ENCODE measurements around the gene OPCML. TPM values are rescaled to one million over a fixed set of nuclear protein-coding genes. Genes with fewer than 3 reads are reported as not detected.

Gene OPCML
- total RNA-seq, 1 donor from 2014 or later, result under 0.01 TPM

DNA sequence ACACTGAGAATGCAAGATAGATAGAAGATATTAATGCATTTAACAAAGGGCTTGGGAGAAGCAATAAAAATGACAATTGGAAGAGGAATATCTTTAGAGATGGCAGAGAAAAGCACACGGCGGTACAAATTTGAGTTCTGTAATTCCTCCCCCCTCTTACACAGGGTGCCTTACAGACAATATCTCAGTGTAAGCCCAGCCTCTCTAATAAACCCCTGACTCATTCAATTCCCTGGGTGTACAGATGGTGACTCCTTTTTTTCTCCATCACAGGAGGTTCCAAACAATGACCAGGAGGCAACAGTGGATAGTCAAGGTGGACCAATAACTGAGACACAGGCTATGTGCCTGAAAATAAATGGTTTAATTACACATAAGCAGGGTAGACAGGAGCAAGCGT lies 598.6 kb downstream of the OPCML start:
- no peak overlapping the region for H3K9ac ChIP-seq (ENCODE audit: low read depth in 1 of 3, low read length in 3 of 3)

DNA sequence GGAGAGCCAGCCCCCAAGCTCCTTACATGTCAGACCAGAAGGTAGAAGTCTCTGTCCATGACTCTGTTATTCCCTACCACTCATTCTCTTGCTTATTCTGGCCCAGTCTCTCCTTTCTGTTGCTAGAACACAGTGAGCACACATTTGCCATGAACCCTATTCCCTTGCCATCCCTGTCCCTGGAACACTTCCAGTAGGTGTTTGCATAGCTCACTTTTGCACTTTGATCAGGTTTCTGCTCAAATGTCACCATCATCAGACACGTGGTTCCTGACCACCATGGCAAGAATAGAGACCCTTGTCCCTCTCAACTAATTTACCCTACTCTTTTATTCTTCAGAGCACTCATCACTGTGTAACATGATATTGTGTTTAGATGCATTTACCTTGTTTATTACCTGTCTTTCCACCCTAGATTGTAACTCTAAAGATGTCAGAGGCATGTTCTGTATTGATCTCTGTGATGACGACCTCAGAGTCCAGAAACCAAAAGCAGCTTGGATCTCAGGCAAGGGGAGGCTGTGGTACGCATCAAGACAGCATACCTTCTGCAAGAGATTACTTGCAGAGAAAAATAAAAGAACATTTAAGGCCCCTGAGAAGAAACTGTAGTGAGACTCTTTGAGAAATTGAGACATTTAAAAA lies 606.4 kb downstream of the OPCML start:
- Histone ChIP-seq H3K27ac (ENCODE audit: low read depth, low read length) (no peak overlapping the region), H3K4me3 (ENCODE audit: low read length in 3 of 3) (no peak overlapping the region), H3K9ac (ENCODE audit: low read depth in 1 of 3, low read length in 3 of 3) (no peak overlapping the region), H3K27me3 (ENCODE audit: control insufficient read depth in 3 of 3, insufficient read depth in 3 of 3, low read length in 3 of 3) (no peaks in the 10 kb centered on the region), H3K36me3 (ENCODE audit: control insufficient read depth in 3 of 3, insufficient read depth in 3 of 3, low read length in 3 of 3) (no peaks in the 10 kb centered on the region), H3K9me3 (ENCODE audit: control insufficient read depth in 3 of 3, low read length in 3 of 3) (no peaks in the 10 kb centered on the region), H3K4me1 (ENCODE audit: control insufficient read depth in 3 of 3, insufficient read depth in 3 of 3, low read length in 3 of 3) (no peaks in the 10 kb centered on the region)

More for the DNA sequence above, 598.6 kb downstream of the OPCML start:
- H3K9me3 ChIP-seq (ENCODE audit: control insufficient read depth in 3 of 3, low read length in 3 of 3), result no peaks in the 10 kb centered on the region
- no peaks in the 10 kb centered on the region for H3K27me3 ChIP-seq (ENCODE audit: control insufficient read depth in 3 of 3, insufficient read depth in 3 of 3, low read length in 3 of 3)
- no peak overlapping the region for H3K27ac ChIP-seq (ENCODE audit: low read depth, low read length)
- H3K36me3 ChIP-seq (ENCODE audit: control insufficient read depth in 3 of 3, insufficient read depth in 3 of 3, low read length in 3 of 3), result no peaks in the 10 kb centered on the region
- no peak overlapping the region for H3K4me3 ChIP-seq (ENCODE audit: low read length in 3 of 3)
- no peaks in the 10 kb centered on the region for H3K4me1 ChIP-seq (ENCODE audit: control insufficient read depth in 3 of 3, insufficient read depth in 3 of 3, low read length in 3 of 3)

DNA sequence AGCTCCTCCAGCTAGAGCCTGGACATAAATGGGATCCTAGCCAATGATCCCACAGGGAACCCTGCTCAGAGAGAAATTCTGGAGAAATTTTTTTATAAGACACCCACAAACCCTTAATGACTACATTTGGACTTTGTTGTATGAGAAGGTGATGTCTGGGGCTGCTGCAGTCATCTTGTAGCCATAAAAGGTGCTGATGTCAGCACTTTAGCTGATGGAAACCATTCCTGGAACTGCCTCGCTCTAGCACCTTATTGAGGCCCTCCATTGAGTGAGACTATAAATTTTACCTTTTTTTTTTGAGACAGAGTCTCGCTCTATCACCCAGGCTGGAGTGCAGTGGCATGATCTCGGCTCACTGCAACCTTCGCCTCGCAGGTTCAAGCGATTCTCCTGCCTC lies 610.7 kb downstream of the OPCML start:
- H3K4me1 ChIP-seq (ENCODE audit: control insufficient read depth in 3 of 3, insufficient read depth in 3 of 3, low read length in 3 of 3), result no peaks in the 10 kb centered on the region
- no peaks in the 10 kb centered on the region for H3K9me3 ChIP-seq (ENCODE audit: control insufficient read depth in 3 of 3, low read length in 3 of 3)
- no peak overlapping the region for H3K27ac ChIP-seq (ENCODE audit: low read depth, low read length)
- no peak overlapping the region for H3K9ac ChIP-seq (ENCODE audit: low read depth in 1 of 3, low read length in 3 of 3)
- H3K36me3 ChIP-seq (ENCODE audit: control insufficient read depth in 3 of 3, insufficient read depth in 3 of 3, low read length in 3 of 3), result no peaks in the 10 kb centered on the region
- H3K27me3 ChIP-seq (ENCODE audit: control insufficient read depth in 3 of 3, insufficient read depth in 3 of 3, low read length in 3 of 3), result no peaks in the 10 kb centered on the region
- no peak overlapping the region for H3K4me3 ChIP-seq (ENCODE audit: low read length in 3 of 3)

DNA sequence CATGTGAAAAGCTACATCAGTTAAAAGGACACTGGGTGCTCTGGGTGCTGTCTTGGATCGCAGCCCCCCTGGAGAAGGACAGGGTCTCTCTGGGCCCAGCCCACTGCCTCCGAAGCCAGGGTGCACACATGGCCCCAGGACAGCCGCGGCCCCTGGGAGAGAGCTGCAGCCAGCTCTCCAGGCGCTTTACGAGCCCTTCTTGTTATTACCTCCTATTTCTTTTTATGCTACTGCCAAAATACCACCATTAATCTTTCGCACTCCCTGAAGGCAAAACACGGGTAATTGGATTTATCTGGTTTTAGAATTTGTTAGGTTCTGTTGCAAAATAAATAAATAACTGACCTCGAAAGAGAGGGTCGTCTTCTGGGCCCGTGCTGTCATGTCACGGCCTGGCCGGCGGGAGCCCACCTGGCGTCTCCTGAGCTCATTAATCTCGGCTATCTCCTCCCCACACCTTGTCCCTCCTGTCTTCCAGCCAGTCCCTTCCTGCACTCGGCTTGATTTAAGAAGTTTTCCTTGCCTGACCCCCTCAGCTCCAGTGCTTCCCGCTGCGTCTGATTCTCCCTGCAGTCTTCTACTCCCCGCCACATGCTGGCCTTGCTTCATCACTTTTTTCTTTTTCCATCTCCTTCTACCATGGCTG lies 611.7 kb downstream of the OPCML start:
- Histone ChIP-seq H3K4me1 (ENCODE audit: control insufficient read depth in 3 of 3, insufficient read depth in 3 of 3, low read length in 3 of 3) (no peaks in the 10 kb centered on the region), H3K9ac (ENCODE audit: low read depth in 1 of 3, low read length in 3 of 3) (no peak overlapping the region), H3K27me3 (ENCODE audit: control insufficient read depth in 3 of 3, insufficient read depth in 3 of 3, low read length in 3 of 3) (no peaks in the 10 kb centered on the region), H3K9me3 (ENCODE audit: control insufficient read depth in 3 of 3, low read length in 3 of 3) (no peaks in the 10 kb centered on the region), H3K36me3 (ENCODE audit: control insufficient read depth in 3 of 3, insufficient read depth in 3 of 3, low read length in 3 of 3) (no peaks in the 10 kb centered on the region), H3K4me3 (ENCODE audit: low read length in 3 of 3) (no peak overlapping the region), H3K27ac (ENCODE audit: low read depth, low read length) (no peak overlapping the region)

DNA sequence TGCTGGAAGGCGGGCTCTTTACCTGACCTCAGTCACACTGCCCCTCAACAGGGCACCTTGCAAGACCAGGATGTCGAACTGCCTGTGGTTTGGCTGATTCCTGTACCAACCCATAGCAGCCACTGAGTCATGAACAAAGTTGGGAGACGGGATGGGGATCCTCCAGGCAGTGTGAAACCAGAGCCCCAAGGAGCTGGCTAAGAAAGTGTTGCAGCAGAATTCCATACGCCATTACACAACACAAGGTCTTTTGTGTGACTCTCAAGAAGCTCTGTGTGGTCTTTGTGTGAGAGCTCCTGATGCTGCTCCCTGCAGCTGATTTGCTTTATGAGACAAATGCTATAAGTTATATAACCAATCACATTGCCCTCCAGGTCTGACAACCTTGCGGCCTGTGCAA lies 617.7 kb downstream of the OPCML start:
- H3K36me3 ChIP-seq (ENCODE audit: control insufficient read depth in 3 of 3, insufficient read depth in 3 of 3, low read length in 3 of 3), result no peaks in the 10 kb centered on the region
- H3K4me1 ChIP-seq (ENCODE audit: control insufficient read depth in 3 of 3, insufficient read depth in 3 of 3, low read length in 3 of 3), result no peaks in the 10 kb centered on the region
- no peak overlapping the region for H3K27ac ChIP-seq (ENCODE audit: low read depth, low read length)
- H3K4me3 ChIP-seq (ENCODE audit: low read length in 3 of 3), result no peak overlapping the region
- H3K27me3 ChIP-seq (ENCODE audit: control insufficient read depth in 3 of 3, insufficient read depth in 3 of 3, low read length in 3 of 3), result peaks cover 0 to 4% (median 0%) of the 10 kb centered on the region in 3 donors
- H3K9ac ChIP-seq (ENCODE audit: low read depth in 1 of 3, low read length in 3 of 3), result no peak overlapping the region
- H3K9me3 ChIP-seq (ENCODE audit: control insufficient read depth in 3 of 3, low read length in 3 of 3), result no peaks in the 10 kb centered on the region

DNA sequence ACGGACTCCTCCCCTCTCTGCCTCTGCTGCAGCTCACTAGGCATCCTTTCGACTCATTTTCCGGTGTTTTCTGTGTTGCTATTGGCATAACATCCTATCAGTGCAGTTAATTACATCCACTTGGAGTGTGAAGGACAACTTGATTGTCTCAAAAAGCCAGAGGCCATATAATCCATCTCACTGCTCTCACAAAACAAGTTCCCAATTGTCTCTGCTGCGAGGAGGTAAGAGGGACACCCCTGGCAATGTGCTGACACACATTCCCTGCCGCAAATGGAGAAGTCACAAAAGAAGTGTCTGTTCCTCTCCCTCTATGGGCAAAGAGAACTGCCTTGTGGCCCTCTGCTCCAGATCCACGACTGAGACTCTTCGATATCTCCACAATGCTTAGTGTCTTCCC lies 618.4 kb downstream of the OPCML start:
- H3K9me3 ChIP-seq (ENCODE audit: control insufficient read depth in 3 of 3, low read length in 3 of 3), result no peaks in the 10 kb centered on the region
- no peak overlapping the region for H3K27ac ChIP-seq (ENCODE audit: low read depth, low read length)
- no peaks in the 10 kb centered on the region for H3K36me3 ChIP-seq (ENCODE audit: control insufficient read depth in 3 of 3, insufficient read depth in 3 of 3, low read length in 3 of 3)
- H3K27me3 ChIP-seq (ENCODE audit: control insufficient read depth in 3 of 3, insufficient read depth in 3 of 3, low read length in 3 of 3), result peaks cover 0 to 6% (median 0%) of the 10 kb centered on the region in 3 donors
- H3K4me1 ChIP-seq (ENCODE audit: control insufficient read depth in 3 of 3, insufficient read depth in 3 of 3, low read length in 3 of 3), result no peaks in the 10 kb centered on the region
- no peak overlapping the region for H3K9ac ChIP-seq (ENCODE audit: low read depth in 1 of 3, low read length in 3 of 3)
- H3K4me3 ChIP-seq (ENCODE audit: low read length in 3 of 3), result no peak overlapping the region

DNA sequence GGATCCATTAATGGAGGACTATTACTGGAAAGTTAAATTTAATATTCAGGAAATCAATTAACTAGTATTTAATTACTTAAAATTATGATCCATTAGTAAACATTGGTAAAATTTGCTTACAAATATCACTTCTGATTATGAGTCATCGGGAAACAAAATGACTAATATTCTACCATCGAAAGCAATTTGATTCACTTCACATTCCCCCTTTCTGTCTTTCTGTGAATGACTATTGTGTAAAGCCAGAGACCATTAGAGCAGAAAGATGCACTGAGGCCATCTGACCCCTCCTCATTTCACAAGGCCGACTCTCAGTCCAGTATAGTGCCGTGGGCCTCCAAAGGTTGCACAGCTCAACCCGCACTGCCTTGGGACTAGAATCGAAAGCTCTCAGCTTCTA lies 619.0 kb downstream of the OPCML start:
- H3K27me3 ChIP-seq (ENCODE audit: control insufficient read depth in 3 of 3, insufficient read depth in 3 of 3, low read length in 3 of 3), result peaks cover 0 to 6% (median 0%) of the 10 kb centered on the region in 3 donors
- H3K9ac ChIP-seq (ENCODE audit: low read depth in 1 of 3, low read length in 3 of 3), result no peak overlapping the region
- no peak overlapping the region for H3K4me3 ChIP-seq (ENCODE audit: low read length in 3 of 3)
- H3K27ac ChIP-seq (ENCODE audit: low read depth, low read length), result no peak overlapping the region
- no peaks in the 10 kb centered on the region for H3K4me1 ChIP-seq (ENCODE audit: control insufficient read depth in 3 of 3, insufficient read depth in 3 of 3, low read length in 3 of 3)
- H3K9me3 ChIP-seq (ENCODE audit: control insufficient read depth in 3 of 3, low read length in 3 of 3), result no peaks in the 10 kb centered on the region
- no peaks in the 10 kb centered on the region for H3K36me3 ChIP-seq (ENCODE audit: control insufficient read depth in 3 of 3, insufficient read depth in 3 of 3, low read length in 3 of 3)

DNA sequence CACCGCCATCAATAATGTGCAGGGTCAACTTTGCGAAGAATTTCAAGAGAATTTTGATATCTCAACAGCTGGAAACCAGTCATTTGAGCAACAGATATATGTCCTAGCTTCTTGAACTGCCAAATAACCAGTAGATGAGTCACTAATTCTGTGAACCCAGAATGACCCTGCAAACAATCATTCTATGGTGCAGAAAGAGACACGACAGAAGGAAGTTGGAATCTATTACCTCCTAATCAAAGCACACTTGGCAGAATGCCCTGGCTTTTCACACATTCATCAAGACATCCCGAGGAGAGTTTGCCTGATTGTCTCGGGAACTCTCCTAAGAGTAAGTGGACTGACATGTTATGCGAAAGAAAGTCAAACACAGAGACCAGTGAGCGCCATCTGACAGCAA lies 621.1 kb downstream of the OPCML start:
- no peak overlapping the region for H3K9ac ChIP-seq (ENCODE audit: low read depth in 1 of 3, low read length in 3 of 3)
- no peaks in the 10 kb centered on the region for H3K9me3 ChIP-seq (ENCODE audit: control insufficient read depth in 3 of 3, low read length in 3 of 3)
- no peak overlapping the region for H3K4me3 ChIP-seq (ENCODE audit: low read length in 3 of 3)
- H3K27me3 ChIP-seq (ENCODE audit: control insufficient read depth in 3 of 3, insufficient read depth in 3 of 3, low read length in 3 of 3), result peaks cover 0 to 6% (median 0%) of the 10 kb centered on the region in 3 donors
- no peaks in the 10 kb centered on the region for H3K36me3 ChIP-seq (ENCODE audit: control insufficient read depth in 3 of 3, insufficient read depth in 3 of 3, low read length in 3 of 3)
- H3K4me1 ChIP-seq (ENCODE audit: control insufficient read depth in 3 of 3, insufficient read depth in 3 of 3, low read length in 3 of 3), result no peaks in the 10 kb centered on the region
- no peak overlapping the region for H3K27ac ChIP-seq (ENCODE audit: low read depth, low read length)

DNA sequence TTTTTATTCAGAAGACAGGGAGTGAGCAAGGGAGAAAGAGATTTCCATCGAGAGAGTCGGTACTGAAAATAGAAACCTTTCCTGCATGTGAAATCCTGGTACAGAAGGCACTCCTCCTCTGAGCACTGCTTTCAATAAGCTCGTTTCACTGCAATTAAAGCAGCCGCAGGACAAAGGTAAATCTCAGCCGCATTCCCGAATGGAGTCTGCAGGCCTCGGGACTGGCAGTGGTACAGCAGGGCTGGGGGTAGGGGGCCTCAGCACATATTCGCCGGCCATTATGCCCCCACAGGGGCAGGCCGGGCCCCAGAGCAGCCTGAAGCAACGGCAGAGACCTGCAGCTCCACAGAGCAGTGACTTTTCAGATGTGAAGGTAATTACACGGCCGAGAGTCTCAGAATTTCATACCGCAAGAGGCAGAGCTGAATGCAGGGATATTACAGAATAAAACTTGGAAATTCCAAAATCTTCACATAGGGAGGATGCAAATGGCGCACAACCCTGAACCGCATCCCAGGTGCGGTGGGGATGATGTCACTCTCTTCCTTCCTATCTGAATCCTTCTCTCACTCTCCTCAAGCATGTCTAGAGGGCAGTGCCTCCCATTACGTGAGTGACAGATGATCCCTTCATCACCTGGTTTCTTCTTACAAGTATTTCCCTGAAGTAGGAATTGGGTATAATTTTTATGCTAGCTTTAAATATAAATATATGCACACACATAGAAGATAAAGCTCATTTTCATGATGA lies 622.1 kb downstream of the OPCML start:
- H3K9me3 ChIP-seq (ENCODE audit: control insufficient read depth in 3 of 3, low read length in 3 of 3), result no peaks in the 10 kb centered on the region
- no peak overlapping the region for H3K4me3 ChIP-seq (ENCODE audit: low read length in 3 of 3)
- H3K27ac ChIP-seq (ENCODE audit: low read depth, low read length), result no peak overlapping the region
- no peaks in the 10 kb centered on the region for H3K36me3 ChIP-seq (ENCODE audit: control insufficient read depth in 3 of 3, insufficient read depth in 3 of 3, low read length in 3 of 3)
- H3K27me3 ChIP-seq (ENCODE audit: control insufficient read depth in 3 of 3, insufficient read depth in 3 of 3, low read length in 3 of 3), result peaks cover 0 to 6% (median 0%) of the 10 kb centered on the region in 3 donors
- H3K4me1 ChIP-seq (ENCODE audit: control insufficient read depth in 3 of 3, insufficient read depth in 3 of 3, low read length in 3 of 3), result no peaks in the 10 kb centered on the region
- no peak overlapping the region for H3K9ac ChIP-seq (ENCODE audit: low read depth in 1 of 3, low read length in 3 of 3)

DNA sequence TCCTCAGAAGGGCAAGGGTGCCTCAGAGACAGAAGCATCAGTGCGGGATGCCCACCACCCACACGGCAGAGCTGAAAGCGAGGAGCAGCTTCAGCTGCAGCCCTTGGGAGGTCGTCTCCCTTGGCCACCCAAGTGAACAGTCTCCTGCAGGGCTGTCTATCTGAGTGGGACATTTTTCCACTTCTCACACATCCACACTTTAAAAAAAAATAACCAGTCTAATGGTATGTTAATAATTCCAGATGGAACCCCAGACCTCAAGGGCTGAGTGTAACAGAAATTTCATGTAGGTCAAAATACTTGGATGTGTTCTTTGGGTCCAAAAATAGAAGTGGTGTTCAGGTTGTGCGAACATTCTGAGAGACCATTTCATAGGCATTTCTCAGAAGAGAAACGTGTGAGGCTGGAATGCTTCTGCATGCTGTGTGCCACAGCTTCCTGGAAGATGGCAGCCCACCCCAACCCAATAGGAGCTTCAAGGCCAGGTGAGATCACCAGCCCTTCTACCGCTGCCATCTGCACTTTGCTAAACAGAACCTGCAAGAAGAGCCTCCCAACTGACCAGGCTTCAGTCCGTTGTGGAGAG lies 623.2 kb downstream of the OPCML start:
- Histone ChIP-seq H3K27me3 (ENCODE audit: control insufficient read depth in 3 of 3, insufficient read depth in 3 of 3, low read length in 3 of 3) (peaks cover 0 to 6% (median 0%) of the 10 kb centered on the region in 3 donors), H3K9me3 (ENCODE audit: control insufficient read depth in 3 of 3, low read length in 3 of 3) (no peaks in the 10 kb centered on the region), H3K4me3 (ENCODE audit: low read length in 3 of 3) (no peak overlapping the region)

More for the DNA sequence above, 623.2 kb downstream of the OPCML start:
- Histone ChIP-seq H3K36me3 (ENCODE audit: control insufficient read depth in 3 of 3, insufficient read depth in 3 of 3, low read length in 3 of 3) (no peaks in the 10 kb centered on the region), H3K9ac (ENCODE audit: low read depth in 1 of 3, low read length in 3 of 3) (no peak overlapping the region), H3K27ac (ENCODE audit: low read depth, low read length) (no peak overlapping the region), H3K4me1 (ENCODE audit: control insufficient read depth in 3 of 3, insufficient read depth in 3 of 3, low read length in 3 of 3) (no peaks in the 10 kb centered on the region)

Measured in skeletal muscle tissue (tissue), 4 donors.